NOMO-1 treated with dmso at 0.1 percent for 144 hours (cell line): ENCODE data around the gene CLEC18A.
"Not testable (repeated sequence)": the region's sequence is repeated elsewhere in the genome, so short reads cannot be mapped to it uniquely, and the experiment has no call there.

Experiments
- DNase-seq: peaks from one replicate; lab custom pipeline; 2025; ENCODE audit not compliant: unreplicated experiment; lab: John Stamatoyannopoulos, UW

Gene CLEC18A

GRCh38 chr16:69930117-69930776 is 20.9 kb upstream of the CLEC18A start:
- no peak for DNase-seq

DNA sequence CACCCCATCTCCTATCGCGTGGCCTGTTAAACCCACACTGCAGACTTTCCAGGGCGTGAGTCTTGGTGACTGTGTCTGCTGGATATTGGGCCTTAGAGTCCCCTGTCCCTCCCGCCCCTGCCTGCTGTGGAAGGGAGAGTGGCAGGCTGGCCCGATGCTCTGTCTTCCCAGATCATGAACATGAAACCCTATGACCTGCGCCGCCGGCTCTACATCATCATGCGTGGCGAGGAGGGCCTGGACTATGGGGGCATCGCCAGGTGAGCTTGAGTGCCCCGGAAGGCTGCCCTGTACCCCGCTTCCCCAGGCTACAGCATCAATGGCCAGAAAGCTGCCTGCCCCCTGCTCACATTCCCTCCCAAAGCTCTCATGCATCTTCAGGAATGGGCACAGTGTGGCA is 19.5 kb upstream of the CLEC18A start:
- DNase-seq: no peak

DNA sequence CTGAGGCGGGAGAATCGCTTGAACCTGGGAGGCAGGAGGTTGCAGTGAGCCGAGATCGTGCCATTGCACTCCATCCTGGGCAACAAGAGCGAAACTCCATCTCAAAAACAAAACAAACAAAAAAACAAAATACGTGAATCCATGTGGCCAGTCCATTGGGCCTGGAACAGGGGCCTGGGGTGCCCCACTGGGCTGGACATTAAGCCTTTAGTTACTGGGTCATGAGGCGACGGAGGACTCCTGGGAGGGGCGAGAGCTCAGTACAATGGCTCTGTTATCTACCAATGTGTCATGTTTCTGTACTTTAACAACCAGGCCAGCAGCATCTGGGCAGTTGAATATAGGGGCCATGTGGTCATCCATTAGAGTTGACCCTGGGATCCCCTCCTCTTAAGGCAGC is 18.9 kb upstream of the CLEC18A start:
- no peak for DNase-seq

DNA sequence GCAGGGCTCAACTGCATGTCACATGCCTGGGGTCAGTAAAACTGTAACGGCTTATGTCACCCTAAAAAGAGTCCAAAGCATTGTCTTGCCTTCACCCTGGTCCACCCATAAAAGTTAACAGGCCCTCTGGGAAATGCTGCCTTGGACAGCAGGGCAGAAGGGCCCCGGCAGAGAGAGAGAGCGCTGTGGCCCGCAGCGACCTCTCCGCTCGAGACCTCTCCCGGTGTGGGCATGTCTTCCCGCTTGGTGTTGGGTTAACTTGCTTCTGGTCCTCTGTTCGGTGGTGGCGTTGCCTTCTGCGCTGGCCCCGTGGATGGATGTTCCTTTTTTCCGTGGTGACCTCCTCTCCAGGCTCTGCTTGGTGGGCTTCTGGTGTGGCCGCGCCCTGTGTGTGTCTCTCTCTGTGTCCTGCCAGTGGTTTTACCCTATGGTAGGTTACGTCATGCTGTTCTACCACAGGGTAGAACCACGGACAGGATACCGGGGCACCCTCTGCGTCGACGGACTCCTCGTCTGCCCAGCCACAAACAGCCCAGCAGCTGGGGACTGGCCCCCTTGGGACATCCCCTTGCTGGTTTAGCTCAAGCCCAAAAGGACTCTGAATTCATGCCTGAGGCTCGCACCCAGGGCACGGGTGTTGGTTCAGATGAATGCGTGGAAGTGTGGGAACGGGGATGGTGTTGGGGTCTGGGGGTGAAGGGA is 18.3 kb upstream of the CLEC18A start:
- DNase-seq: no peak

DNA sequence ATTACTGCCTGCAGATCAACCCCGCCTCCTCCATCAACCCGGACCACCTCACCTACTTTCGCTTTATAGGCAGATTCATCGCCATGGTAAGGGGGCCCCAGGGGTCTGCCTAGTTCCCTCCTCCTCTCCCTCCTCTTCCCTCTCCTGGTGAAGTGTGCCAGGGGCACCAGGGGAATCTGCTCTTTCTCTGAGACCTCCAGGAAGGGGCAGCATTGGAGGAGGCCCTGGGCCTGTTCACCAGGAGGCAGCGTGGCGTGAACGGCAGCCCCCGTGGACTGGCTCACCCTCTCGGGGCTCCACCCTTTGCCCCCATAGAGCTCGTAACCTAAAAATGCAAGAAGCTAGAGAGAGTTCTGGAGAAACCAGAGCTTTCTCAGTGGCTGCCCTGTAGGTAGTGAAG is 17.1 kb upstream of the CLEC18A start:
- no peak for DNase-seq

DNA sequence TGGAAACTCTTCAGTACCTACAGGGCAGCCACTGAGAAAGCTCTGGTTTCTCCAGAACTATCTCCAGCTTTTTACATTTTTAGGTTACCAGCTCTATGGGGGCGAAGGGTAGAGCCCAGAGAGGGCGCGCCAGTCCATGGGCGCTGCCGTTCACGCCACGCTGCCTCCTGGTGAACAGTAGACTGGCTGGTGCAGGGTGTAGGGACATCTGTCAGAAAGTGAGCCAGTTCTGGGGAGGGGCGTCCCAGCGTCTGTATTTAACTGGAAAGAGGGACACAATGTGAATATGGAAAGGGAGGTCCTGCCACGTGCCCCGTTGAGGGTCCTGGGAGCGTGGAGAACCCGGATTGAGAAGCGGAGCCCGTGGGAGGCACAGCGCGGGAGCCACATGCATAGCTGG is 16.4 kb upstream of the CLEC18A start:
- no peak for DNase-seq

DNA sequence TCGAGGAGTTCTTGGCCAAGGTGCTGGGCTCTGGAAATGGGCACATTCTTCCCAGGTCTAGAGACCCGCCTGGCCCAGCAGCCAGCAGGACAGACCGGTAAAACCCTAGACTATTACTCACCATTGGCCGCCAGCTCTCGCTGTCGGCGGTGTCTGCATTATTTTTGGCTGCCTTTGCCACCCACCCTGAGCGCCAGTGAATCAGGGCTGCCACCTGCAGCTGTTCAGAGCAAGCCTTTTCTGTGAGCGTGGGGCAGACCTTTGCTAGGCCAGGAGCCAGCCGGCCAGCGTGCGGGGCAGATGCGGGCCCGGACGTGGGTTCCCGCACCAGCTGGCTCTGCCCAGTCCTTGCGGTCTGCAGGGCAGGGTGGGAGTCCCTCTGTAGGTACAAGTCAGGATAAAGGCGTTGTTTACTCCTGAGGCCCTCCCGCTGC is 15.8 kb upstream of the CLEC18A start:
- no peak for DNase-seq

DNA sequence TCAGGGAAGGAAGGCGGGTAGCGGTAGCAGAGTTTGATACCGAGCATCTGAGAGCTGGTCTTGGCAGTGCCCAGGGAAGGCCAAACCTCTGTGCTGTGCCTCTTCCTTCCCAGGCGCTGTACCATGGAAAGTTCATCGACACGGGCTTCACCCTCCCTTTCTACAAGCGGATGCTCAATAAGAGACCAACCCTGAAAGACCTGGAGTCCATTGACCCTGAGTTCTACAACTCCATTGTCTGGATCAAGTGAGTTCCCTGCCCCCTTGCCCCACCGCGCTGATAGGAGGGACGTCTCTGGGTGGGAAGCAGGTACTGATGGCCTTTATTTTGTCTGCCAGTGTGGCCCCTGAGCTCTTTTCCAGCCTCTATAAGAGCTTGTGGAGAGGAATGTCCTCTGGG is 15.4 kb upstream of the CLEC18A start:
- no peak for DNase-seq

DNA sequence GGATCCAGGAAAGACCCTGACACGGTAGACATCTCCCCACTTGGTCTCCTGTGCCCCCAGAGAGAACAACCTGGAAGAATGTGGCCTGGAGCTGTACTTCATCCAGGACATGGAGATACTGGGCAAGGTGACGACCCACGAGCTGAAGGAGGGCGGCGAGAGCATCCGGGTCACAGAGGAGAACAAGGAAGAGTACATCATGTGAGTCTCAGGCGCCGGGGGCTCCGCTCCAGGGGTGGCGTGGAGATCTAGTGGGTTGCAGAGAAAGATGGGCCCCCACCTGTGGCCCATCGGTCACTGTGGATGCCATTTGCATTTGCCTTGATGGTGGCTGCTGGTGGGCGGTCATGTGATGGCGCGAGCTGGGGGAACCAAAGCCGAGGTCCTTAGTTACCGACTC is 14.9 kb upstream of the CLEC18A start:
- DNase-seq: no peak

DNA sequence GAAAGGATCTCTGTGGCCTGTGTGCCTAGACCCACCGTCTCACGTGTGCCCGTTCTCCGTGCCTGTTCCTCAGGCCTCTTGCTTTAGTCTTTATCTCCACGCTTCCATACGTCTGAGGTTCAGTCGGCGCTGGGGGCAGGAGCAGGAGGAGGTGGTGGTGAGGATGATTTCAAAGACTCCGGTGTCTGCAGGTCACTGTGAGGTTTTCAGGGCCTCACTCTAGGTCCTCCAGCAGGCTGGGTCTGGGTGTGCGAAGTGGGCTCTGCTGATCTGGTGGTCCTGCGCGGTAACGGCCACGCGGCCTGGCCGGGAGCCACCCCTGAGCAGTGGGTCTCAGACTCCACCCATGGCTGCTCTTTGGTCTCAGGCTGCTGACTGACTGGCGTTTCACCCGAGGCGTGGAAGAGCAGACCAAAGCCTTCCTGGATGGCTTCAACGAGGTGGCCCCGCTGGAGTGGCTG is 14.4 kb upstream of the CLEC18A start:
- no peak for DNase-seq

GRCh38 chr16:69937465-69937951 is 13.6 kb upstream of the CLEC18A start:
- no peak for DNase-seq

GRCh38 chr16:69938981-69939820 is 11.9 kb upstream of the CLEC18A start:
- no peak for DNase-seq

- no peak for DNase-seq
Observed at GRCh38 chr16:69939821-69940585, 11.1 kb upstream of the CLEC18A start.

DNA sequence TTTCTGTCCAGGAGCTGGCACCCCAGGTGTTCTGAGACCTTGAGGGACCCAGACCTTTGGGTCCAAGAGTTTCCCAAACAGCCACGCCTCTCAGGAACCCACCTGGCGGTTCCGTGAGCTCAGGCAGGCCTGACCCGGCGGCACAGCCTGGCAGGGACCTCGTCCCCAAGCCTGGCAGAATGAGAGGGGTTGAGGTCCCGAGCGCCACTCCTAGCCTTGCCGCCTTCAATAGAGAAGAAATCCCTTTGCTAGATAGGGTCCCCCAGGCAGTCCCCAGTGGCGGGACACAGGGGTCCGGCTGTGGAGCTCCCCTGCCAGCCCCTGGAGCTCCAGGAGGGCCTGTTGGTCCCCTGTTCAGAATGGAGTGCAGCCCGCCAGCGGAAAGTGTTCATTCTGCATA is 10.5 kb upstream of the CLEC18A start:
- DNase-seq: no peak

GRCh38 chr16:69941251-69942098 is 9.7 kb upstream of the CLEC18A start:
- DNase-seq: no peak

DNA sequence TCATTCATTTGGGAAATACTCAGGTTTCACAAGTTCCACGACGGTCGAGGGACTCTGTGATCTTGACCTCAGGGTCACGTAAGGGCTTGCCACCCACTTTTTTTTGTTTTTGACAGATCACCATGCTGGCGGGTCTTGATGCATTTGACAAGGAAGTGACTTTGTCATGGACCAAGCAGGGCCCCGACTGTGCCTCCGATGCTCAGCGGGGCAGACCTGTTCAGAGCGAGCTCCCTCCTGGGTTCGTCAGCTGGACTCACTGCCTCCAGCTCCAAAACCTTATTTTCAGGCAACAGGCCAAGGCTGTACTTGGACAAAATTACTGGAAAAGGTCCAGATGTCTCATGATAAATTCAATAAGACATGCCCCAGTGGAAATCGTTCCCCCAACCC is 9.0 kb upstream of the CLEC18A start:
- DNase-seq: no peak

DNA sequence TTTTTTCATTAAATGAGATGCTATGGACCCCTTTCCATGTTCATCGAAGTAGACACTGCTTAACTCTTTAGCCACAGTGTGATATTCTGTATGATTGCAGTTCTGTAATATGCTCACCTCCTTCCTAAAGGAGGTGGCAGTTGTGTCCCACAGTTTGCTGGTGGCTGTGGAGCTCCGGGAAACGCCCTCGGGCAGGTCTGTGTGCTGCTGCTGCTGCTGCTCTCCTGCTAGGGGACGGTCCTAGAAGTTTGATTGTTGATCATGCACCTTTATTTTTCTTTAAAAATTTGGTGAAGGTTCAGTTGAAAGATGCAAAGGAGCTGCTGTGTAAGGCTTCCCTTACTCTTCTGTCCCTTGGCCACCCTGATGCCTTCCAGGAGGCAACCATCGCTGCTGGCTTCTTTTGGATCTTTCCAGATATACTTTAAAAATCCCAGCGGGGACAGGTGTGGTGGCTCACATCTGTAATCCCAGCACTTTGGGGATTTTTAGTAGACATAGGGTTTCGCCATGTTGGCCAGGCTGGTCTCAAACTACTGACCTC is 8.4 kb upstream of the CLEC18A start:
- no peak for DNase-seq

DNA sequence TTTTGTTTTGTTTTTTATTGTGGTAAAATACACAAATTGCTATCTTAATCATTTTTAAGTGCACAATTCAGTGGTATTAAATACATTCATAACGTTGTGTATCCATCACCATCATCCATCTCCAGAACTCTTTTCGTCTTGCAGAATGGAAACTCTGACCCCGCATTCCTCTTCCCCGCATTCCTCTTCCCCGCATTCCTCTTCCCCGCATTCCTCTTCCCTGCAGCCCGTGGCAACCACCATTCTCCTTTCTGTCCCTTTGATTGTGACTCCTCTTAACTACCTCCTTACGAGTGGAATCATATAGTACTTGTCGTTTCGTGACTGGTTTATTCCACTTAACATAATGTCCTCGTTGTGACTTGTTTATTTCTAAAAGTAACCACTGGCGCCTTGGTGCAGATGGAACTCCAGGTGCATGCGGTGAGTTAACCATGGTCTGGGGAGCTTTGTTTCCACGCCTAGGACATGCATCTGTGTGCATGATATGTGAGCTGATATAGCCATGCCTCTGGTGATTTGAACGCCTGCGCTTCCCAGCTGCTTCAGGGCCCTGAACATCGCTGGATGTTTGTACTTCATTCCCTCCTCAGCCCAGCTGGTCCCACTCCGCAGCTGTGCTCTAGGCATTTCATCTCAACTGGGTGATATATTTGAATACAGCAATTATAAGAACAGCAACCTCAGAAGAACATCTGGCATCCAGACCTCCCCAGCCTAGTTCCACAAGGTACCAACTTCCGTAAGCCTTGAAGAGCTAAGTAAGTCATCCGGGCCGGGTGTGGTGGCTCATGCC is 7.7 kb upstream of the CLEC18A start:
- not testable (repeated sequence) for DNase-seq

DNA sequence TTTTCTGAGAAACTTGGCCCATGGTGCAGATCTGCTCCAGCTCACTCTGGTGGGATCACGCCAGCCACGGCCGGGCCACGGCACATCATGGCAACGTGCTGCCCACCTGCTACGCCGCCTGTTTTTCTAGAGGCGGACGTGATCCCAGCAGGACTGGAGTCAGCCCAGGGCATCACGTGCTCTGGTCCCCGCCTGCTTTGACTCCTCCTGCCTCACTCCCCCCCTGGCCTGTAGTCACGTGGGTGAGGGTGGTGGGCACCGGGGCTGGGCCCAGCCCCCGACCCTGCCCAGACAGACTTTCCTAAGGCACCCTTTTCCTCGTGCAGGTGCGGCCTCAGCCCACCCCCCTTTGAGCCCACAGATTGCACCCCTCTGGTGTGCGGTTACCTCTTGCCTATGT is 723 bp upstream of the CLEC18A start:
- not testable (repeated sequence) for DNase-seq
